Upper lobe of left lung (tissue), 6 donors: Measurements from ENCODE around the gene GZMB. TPM values are rescaled to one million over a fixed set of nuclear protein-coding genes. Genes with fewer than 3 reads are reported as not detected.

Source experiments
- ATAC-seq, 2 donors: fragments of 200-7000 bp; cut with Tn5 transposase; one replicate each; pipeline ENCODE4 v1.9.1; 2022; ENCODE audit warnings: mild to moderate bottlenecking in 2 of 2, moderate library complexity in 2 of 2; ENCODE audit not compliant: low FRiP score in 2 of 2
- DNase-seq, 2 donors: peaks; one replicate each; pipeline ENCODE4 v3.0.0-alpha.2; 2019 to 2020
- H3K27ac ChIP-seq, 4 donors: fragments of 200-600 bp; sonication (generic); one replicate each; pipeline ENCODE4 v1.5.1; 2016 to 2019
- H3K27me3 ChIP-seq, 4 donors: fragments of 200-600 bp; sonication (generic); one replicate each; pipeline ENCODE4 v1.5.1; 2017 to 2019
- H3K36me3 ChIP-seq, 4 donors: fragments of 200-600 bp; sonication (generic); one replicate each; pipeline ENCODE4 v1.5.1; 2016 to 2019
- H3K4me1 ChIP-seq, 4 donors: fragments of 200-600 bp; sonication (generic); one replicate each; pipeline ENCODE4 v1.5.1; 2018 to 2019
- H3K4me3 ChIP-seq, 4 donors: fragments of 200-600 bp; sonication (generic); one replicate each; pipeline ENCODE4 v1.5.1; 2017 to 2019; ENCODE audit warnings: mild to moderate bottlenecking in 2 of 4, moderate library complexity in 1 of 4
- H3K9me3 ChIP-seq, 4 donors: fragments of 200-600 bp; sonication (generic); one replicate each; pipeline ENCODE4 v1.5.1; 2018 to 2019
- EP300 ChIP-seq, 4 donors: sonication (generic); formaldehyde crosslinking; IDR thresholded peaks; one replicate each; pipeline ENCODE4 v1.5.1; 2017; ENCODE audit warnings: antibody characterized with exemption in 4 of 4, control low read depth in 2 of 4
- POLR2A ChIP-seq, 4 donors: fragments of 450-650 bp; IDR thresholded peaks; one replicate each; pipeline ENCODE4 v1.5.1; 2016 to 2017; ENCODE audit warnings: antibody characterized with exemption in 4 of 4, mild to moderate bottlenecking in 2 of 4
- POLR2AphosphoS5 ChIP-seq, 2 donors: sonication (generic); formaldehyde crosslinking; IDR thresholded peaks; one replicate each; pipeline ENCODE4 v1.5.1; 2017; ENCODE audit warnings: antibody characterized with exemption in 2 of 2
- WGBS, 2 donors: methylation state at CpG; one replicate each; pipeline ENCODE4 v1.1.5; 2017 to 2018; 5-methylcytosine and 5-hydroxymethylcytosine counted together
- total RNA-seq, 6 donors: library from RNA; depleted of rRNA in 4 of 6; stranded (reverse); fragments of >200 nt in 4 of 6; gene quantifications; one replicate each; pipeline versions ENCODE4 v1.1.0 to v1.2.1, GENCODE V29; 2016 to 2021
- TF ChIP-seq, protein P1 (sequence below), 6 experiments: fragments of 450-650 bp in 4 of 6; fragments of 200-600 bp in 2 of 6; sonication (generic) in 2 of 6; IDR thresholded peaks; one replicate each; pipeline ENCODE4 v1.5.1; 2016 to 2019; ENCODE audit warnings: antibody characterized with exemption in 6 of 6
- donor health status: DM: no; HTN: no; CAD: no; lungs with moderate emphysema.
- donor health status: DM: no; HTN: yes; CAD: no; lungs with severe emphysema.

Gene GZMB
- total RNA-seq, 6 donors from 2014 or later, result 2.1 to 12.0 (median 9.8) TPM

DNA sequence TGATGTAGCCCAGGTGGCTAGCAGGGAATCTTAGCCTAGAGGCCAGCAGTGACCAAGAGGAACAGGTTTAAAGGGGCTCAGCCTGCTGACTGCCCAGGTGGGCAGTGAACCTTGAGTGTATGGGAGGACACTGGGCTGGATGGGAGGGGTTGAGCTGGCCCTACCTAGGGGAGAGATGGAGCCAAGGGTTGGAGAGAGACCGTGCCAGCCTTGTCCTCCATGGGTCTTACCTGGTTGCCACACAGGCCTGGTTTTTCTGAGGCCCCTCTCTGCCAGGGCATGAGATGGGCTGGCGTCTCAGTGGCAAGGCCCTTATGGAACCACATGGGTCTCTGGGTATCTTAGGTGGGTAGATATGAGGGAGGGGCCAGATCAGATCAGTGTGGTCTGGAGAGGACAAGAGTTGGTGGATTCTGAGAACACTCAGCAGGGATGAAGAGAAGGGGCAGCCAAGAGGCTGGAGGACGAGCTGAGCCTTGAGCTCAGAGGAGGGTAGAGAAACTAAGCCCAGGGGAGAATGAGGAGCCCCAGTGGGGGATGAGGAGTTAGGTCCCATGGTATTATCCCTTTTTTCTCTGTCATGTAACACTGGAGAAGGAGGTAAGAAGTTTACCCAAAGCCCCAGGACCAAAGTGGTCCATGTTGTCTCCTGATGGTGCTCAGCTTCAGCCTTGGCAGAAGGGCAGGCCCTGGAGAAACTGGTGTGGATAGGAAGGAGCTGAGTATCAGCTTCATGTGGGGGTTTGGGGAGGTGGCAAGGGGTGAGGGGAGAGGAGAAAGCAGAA lies 3.7 kb downstream of the GZMB start:
- ATAC-seq (no peak), DNase-seq (no peak)
- Histone ChIP-seq H3K4me1 (peaks cover 0 to 11% (median 2%) of the 10 kb centered on the region in 4 donors), H3K27ac (no peak overlapping the region), H3K36me3 (no peaks in the 10 kb centered on the region), H3K27me3 (no peaks in the 10 kb centered on the region), H3K9me3 (no peaks in the 10 kb centered on the region), H3K4me3 (no peak overlapping the region)
- 68 to 81% methylated on average over 3 of the region's 3 CpGs for WGBS, 2 donors
- TF ChIP-seq, protein P1, sequence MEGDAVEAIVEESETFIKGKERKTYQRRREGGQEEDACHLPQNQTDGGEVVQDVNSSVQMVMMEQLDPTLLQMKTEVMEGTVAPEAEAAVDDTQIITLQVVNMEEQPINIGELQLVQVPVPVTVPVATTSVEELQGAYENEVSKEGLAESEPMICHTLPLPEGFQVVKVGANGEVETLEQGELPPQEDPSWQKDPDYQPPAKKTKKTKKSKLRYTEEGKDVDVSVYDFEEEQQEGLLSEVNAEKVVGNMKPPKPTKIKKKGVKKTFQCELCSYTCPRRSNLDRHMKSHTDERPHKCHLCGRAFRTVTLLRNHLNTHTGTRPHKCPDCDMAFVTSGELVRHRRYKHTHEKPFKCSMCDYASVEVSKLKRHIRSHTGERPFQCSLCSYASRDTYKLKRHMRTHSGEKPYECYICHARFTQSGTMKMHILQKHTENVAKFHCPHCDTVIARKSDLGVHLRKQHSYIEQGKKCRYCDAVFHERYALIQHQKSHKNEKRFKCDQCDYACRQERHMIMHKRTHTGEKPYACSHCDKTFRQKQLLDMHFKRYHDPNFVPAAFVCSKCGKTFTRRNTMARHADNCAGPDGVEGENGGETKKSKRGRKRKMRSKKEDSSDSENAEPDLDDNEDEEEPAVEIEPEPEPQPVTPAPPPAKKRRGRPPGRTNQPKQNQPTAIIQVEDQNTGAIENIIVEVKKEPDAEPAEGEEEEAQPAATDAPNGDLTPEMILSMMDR (IDR thresholded peaks at IDR 0.05), result no peak
- TF ChIP-seq EP300 (IDR thresholded peaks at IDR 0.05) (no peak), POLR2AphosphoS5 (IDR thresholded peaks at IDR 0.05) (no peak), POLR2A (IDR thresholded peaks at IDR 0.05) (no peak)

DNA sequence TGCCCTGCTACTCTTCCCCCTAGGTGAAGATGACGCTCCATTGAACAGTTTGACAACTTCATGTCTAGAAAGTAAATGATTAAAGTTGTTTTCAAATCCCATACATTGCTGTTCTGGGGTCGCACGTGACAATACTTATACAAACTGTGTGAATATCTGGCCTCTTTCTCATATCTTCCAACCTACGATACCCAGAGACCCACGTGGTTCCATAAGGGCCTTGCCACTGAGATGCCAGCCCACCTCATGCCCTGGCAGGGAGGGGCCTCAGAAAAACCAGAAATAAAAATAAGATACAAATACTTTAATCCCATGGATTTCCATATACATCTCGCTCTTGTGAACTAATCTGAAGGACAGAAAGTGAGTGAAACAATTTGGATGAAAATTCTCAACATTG lies 4.5 kb downstream of the GZMB start:
- 88 to 90% methylated on average over 6 of the region's 6 CpGs for WGBS, 2 donors
- Histone ChIP-seq H3K27ac (no peak overlapping the region), H3K9me3 (no peaks in the 10 kb centered on the region), H3K4me3 (no peak overlapping the region), H3K4me1 (peaks cover 0 to 11% (median 2%) of the 10 kb centered on the region in 4 donors), H3K36me3 (no peaks in the 10 kb centered on the region), H3K27me3 (no peaks in the 10 kb centered on the region)
- ATAC-seq (no peak), DNase-seq (no peak)
- no peak for TF ChIP-seq POLR2AphosphoS5 (IDR thresholded peaks at IDR 0.05)
- TF ChIP-seq EP300 (IDR thresholded peaks at IDR 0.05), result no peak
- TF ChIP-seq POLR2A (IDR thresholded peaks at IDR 0.05), result no peak
- TF ChIP-seq, protein P1 (IDR thresholded peaks at IDR 0.05), result no peak

DNA sequence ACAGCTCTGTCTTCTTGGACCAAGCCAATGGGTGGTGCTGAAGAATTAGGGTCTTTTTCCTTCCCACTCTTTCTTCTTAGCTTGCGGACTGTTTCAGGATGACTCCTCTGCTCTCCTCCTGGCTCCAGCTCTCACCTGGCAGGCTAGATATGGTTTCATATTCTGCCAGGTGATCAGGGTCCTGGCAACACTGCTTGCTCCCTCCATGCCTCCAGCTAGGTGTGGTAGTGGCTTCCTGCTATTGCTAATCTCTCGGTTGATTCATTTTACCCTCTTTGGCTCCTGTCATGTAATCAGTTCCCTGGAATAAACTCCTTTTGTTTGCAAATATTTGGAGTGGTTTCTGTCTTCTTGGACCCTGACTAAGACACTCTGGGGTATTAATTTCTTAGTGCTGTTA lies 20.2 kb downstream of the GZMB start:
- no peak overlapping the region for H3K27ac ChIP-seq
- TF ChIP-seq POLR2A (IDR thresholded peaks at IDR 0.05) (no peak), EP300 (IDR thresholded peaks at IDR 0.05) (no peak), POLR2AphosphoS5 (IDR thresholded peaks at IDR 0.05) (no peak)
- TF ChIP-seq, protein P1 (IDR thresholded peaks at IDR 0.05), result no peak
- H3K9me3 ChIP-seq, result peaks cover 0 to 4% (median 0%) of the 10 kb centered on the region in 4 donors
- no peaks in the 10 kb centered on the region for H3K36me3 ChIP-seq
- ATAC-seq (no peak), DNase-seq (no peak)
- 66 to 71% methylated on average over 2 of the region's 2 CpGs for WGBS, 2 donors
- H3K4me3 ChIP-seq, result no peak overlapping the region
- H3K27me3 ChIP-seq, result no peaks in the 10 kb centered on the region
- no peaks in the 10 kb centered on the region for H3K4me1 ChIP-seq

DNA sequence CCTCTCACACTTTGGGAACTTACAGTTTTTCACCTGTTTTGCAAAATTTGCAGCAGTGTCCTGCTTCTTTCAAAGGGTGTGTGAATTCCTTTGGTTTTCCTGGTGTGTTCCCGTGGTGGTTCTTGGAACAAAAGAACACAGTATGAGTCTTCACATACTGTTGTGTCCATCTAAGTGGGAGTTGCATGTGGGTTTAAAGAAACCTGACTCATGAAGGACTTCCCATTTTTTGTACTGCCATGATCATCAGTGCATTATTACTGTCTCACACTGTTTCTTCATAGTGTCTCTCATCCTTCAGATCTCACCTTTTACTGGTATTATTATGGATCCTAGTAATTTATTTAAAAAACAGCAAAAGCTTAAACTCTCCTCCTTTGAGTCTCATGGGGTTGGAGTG lies 20.7 kb downstream of the GZMB start:
- Histone ChIP-seq H3K9me3 (no peaks in the 10 kb centered on the region), H3K4me1 (no peaks in the 10 kb centered on the region), H3K27me3 (no peaks in the 10 kb centered on the region), H3K27ac (no peak overlapping the region), H3K36me3 (no peaks in the 10 kb centered on the region), H3K4me3 (no peak overlapping the region)
- no peak for DNase-seq
- no peak for ATAC-seq
- TF ChIP-seq EP300 (IDR thresholded peaks at IDR 0.05) (no peak), POLR2A (IDR thresholded peaks at IDR 0.05) (no peak), POLR2AphosphoS5 (IDR thresholded peaks at IDR 0.05) (no peak)
- TF ChIP-seq, protein P1 (IDR thresholded peaks at IDR 0.05), result no peak
- 33 to 48% methylated on average over 1 of the region's 1 CpG for WGBS, 2 donors

DNA sequence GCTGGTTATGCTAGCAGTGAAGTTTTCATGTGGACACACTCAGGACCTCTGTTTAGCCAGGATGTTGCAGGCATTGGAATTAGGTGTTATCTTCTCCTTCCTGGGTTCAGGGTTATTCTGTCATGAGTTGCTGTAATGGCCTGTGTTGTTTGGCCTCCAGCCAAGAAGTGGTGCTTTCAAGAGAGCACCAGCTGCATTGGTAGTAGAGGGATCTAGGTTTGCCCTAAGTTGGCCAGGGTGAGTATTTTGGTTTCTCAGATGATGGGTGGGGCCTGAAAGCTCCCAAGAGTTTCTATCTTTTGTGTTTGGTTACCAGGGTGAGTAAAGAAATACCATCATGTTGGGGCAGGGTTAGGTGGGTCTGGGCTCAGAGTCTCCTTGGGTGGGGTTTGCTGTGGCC lies 21.8 kb downstream of the GZMB start:
- H3K27me3 ChIP-seq, result no peaks in the 10 kb centered on the region
- no peak for DNase-seq
- H3K4me1 ChIP-seq, result no peaks in the 10 kb centered on the region
- H3K4me3 ChIP-seq, result no peak overlapping the region
- no peaks in the 10 kb centered on the region for H3K36me3 ChIP-seq
- H3K9me3 ChIP-seq, result no peaks in the 10 kb centered on the region
- H3K27ac ChIP-seq, result no peak overlapping the region
- ATAC-seq, result no peak
- TF ChIP-seq POLR2AphosphoS5 (IDR thresholded peaks at IDR 0.05) (no peak), EP300 (IDR thresholded peaks at IDR 0.05) (no peak), POLR2A (IDR thresholded peaks at IDR 0.05) (no peak)
- TF ChIP-seq, protein P1 (IDR thresholded peaks at IDR 0.05), result no peak
